DND-41 (cell line): Measurements from ENCODE around the gene SPEF1.
"Not testable (repeated sequence)": the region's sequence is repeated elsewhere in the genome, so short reads cannot be mapped to it uniquely, and the experiment has no call there.

Experiments used
- ATAC-seq: fragments of 200-7000 bp; cut with Tn5 transposase; 3 replicates; pipeline ENCODE4 v1.9.1; 2021; ENCODE audit warnings: low read depth; ENCODE audit not compliant: insufficient read depth
- DNase-seq: peaks from one replicate; pipeline ENCODE4 v3.0.0-alpha.2; 2020
- H2AFZ ChIP-seq: 2 replicates; pipeline ENCODE4 v1.6.0; 2012; ENCODE audit warnings: low read depth, low read length
- H3K27ac ChIP-seq: 2 replicates; pipeline ENCODE4 v1.5.1; 2012; ENCODE audit warnings: low read length, inconsistent platforms
- H3K27me3 ChIP-seq: fragments of 200-600 bp; sonication (generic); 2 replicates; pipeline ENCODE4 v1.6.0; 2012; ENCODE audit warnings: low read length, mild to moderate bottlenecking, inconsistent platforms; ENCODE audit not compliant: insufficient read depth, poor library complexity
- H3K36me3 ChIP-seq: 2 replicates; pipeline ENCODE4 v1.5.1; 2012; ENCODE audit warnings: low read length, inconsistent platforms; ENCODE audit not compliant: insufficient read depth
- H3K4me1 ChIP-seq: 2 replicates; pipeline ENCODE4 v1.5.1; 2012; ENCODE audit warnings: mild to moderate bottlenecking, low read length; ENCODE audit not compliant: insufficient read depth
- H3K4me2 ChIP-seq: 2 replicates; pipeline ENCODE4 v1.6.0; 2012; ENCODE audit warnings: mild to moderate bottlenecking, moderate library complexity, low read length, inconsistent platforms; ENCODE audit not compliant: insufficient read depth
- H3K4me3 ChIP-seq, 2 experiments: fragments of 200-600 bp in 1 of 2; shearing (Covaris generic) in 1 of 2; 2 replicates each; pipeline ENCODE4 v1.5.1; 2012 to 2016; ENCODE audit warnings: inconsistent platforms in 2 of 2, low read length in 2 of 2, mild to moderate bottlenecking in 2 of 2, low read depth in 1 of 2, moderate library complexity in 1 of 2
- H3K79me2 ChIP-seq: 2 replicates; pipeline ENCODE4 v1.6.0; 2012; ENCODE audit warnings: low read length, inconsistent platforms; ENCODE audit not compliant: insufficient read depth
- H3K9ac ChIP-seq: 2 replicates; pipeline ENCODE4 v1.6.0; 2012; ENCODE audit warnings: low read depth, mild to moderate bottlenecking, inconsistent platforms, low read length, moderate library complexity
- H3K9me3 ChIP-seq: 2 replicates; pipeline ENCODE4 v1.5.1; 2012; ENCODE audit warnings: low read length, moderate library complexity, mild to moderate bottlenecking, inconsistent platforms; ENCODE audit not compliant: insufficient read depth, severe bottlenecking
- H4K20me1 ChIP-seq: 2 replicates; pipeline ENCODE4 v1.6.0; 2012; ENCODE audit warnings: low read length; ENCODE audit not compliant: insufficient read depth
- CTCF ChIP-seq: IDR thresholded peaks from 2 replicates; pipeline ENCODE4 v1.5.1; 2012; ENCODE audit warnings: borderline replicate concordance, low read length, moderate library complexity, mild to moderate bottlenecking; ENCODE audit not compliant: poor library complexity, severe bottlenecking; ENCODE audit errors: extremely low read depth
- EZH2 ChIP-seq: IDR thresholded peaks from 3 replicates; pipeline ENCODE4 v1.6.1; 2012; ENCODE audit warnings: borderline replicate concordance, low read depth, mild to moderate bottlenecking, moderate library complexity, low read length, inconsistent platforms; ENCODE audit not compliant: severe bottlenecking

The SPEF1 gene

DNA sequence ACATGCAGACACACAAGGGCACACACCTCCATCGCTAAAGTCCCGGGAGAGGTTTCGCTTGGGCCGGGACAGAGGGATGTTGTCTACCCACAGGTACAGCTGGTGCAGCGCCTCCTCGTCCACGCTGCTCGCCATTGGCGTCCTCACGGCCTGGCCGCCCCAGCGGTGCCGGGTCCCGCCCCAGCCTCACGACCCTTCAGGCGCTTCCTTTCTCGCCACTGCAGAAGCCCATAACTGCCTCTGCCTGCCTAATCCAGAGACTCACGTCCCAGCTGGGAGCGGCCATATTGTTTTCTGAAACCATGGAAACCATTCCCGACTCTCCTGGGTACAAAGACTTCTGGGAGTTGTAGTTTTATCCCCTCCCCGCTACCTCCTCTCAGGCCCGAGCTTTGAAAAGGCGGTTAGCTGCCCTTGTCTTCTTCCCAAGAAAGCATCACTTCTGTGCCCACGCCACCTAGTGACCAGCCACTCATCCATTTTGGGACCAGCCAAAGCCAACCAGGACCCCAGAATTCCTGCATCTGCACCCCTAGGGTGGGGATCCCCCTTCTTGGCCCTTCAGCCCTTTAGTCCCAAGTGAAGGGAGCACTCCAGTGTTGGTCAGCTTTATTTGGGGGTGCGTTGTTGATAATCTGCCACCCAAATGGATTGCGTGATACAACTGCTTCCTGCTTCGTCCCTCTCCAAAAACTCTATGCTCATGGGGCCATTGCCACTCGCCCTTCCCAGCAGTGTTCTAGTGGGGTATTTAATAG, at the start of gene SPEF1:
Gene SPEF1 (minus strand): TSS at position 296 of the 758 bp plus-strand sequence. CDS start 161 bp downstream, at position 135.
- Histone ChIP-seq H3K4me1 (peaks cover 34% of the 10 kb centered on the region), H3K9ac (no peak within 1 kb of the TSS), H3K9me3 (no peaks in the 10 kb centered on the region), H4K20me1 (peaks cover 45% of the 10 kb centered on the region), H3K4me3 (no peak within 1 kb of the TSS), H3K4me2 (peak within 1 kb of the TSS; percentile 15; the same call in 1 of the 2 replicates), H3K27ac (no peak within 1 kb of the TSS), H2AFZ (no peak within 1 kb of the TSS), H3K27me3 (no peaks in the 10 kb centered on the region), H3K36me3 (peaks cover 22% of the 10 kb centered on the region), H3K79me2 (peaks cover 23% of the 10 kb centered on the region)
- TF ChIP-seq CTCF, result peak; percentile 28
- TF ChIP-seq EZH2, result no peak
- ATAC-seq, result peak; percentile 72
- DNase-seq, result peak; percentile 61

DNA sequence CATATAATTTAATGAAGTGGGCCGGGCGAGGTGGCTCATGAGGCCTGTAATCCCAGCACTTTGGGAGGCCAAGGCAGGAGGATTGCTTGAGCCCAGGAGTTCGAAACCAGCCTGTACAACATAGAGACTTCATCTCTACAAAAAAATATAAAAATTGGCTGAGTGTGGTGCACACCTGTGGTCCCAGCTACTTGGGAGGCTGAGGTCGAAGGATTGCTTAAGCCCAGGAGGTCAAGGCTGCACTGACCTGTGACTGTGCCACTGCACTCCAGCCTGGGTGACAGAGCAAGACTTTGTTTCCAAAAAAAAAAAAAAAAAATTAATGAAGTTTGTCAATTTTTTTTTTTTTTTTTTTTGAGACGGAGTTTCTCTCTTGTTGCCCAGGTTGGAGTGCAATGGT, 48.6 kb upstream of the SPEF1 start:
- not testable (repeated sequence) for H3K27me3 ChIP-seq, H3K9ac ChIP-seq, DNase-seq, H4K20me1 ChIP-seq, H3K4me2 ChIP-seq, ATAC-seq, H3K9me3 ChIP-seq, H3K4me1 ChIP-seq, H3K4me3 ChIP-seq, H2AFZ ChIP-seq, H3K27ac ChIP-seq, H3K79me2 ChIP-seq
- H3K36me3 ChIP-seq, result peaks cover 20% of the 10 kb centered on the region

DNA sequence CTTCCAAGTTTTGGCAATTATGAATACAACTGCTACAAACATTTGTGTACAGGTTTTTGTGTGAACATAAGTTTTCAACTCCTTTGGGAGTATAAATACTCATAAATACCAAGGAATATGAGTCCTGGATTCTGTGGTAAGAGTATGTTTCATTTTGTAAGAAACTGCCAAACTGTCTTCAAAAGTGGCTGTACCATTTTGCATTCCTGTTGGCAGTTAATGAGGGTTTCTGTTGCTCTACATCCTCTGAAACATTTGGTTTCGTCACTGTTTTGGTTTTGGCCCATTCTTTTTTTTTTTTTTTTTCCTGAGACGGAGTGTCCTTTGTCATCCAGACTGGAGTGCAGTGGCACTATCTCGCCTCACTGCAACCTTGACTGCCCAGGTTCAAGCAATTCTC, 47.5 kb upstream of the SPEF1 start:
- Histone ChIP-seq H3K27me3 (no peaks in the 10 kb centered on the region), H3K9me3 (no peaks in the 10 kb centered on the region), H3K79me2 (no peaks in the 10 kb centered on the region), H3K4me3 (no peak overlapping the region), H2AFZ (no peak overlapping the region), H3K36me3 (peaks cover 31% of the 10 kb centered on the region), H3K4me2 (no peak overlapping the region), H3K9ac (no peak overlapping the region), H4K20me1 (no peaks in the 10 kb centered on the region), H3K27ac (no peak overlapping the region), H3K4me1 (no peaks in the 10 kb centered on the region)
- TF ChIP-seq EZH2 (no peak), CTCF (no peak)
- no peak for ATAC-seq
- no peak for DNase-seq

- Histone ChIP-seq H2AFZ (no peak overlapping the region), H3K4me2 (no peak overlapping the region), H3K9ac (no peak overlapping the region), H3K4me1 (peaks cover 7% of the 10 kb centered on the region), H3K9me3 (no peaks in the 10 kb centered on the region), H3K27me3 (no peaks in the 10 kb centered on the region), H3K27ac (no peak overlapping the region), H4K20me1 (no peaks in the 10 kb centered on the region), H3K79me2 (peaks cover 7% of the 10 kb centered on the region), H3K36me3 (peaks cover 48% of the 10 kb centered on the region), H3K4me3 (no peak overlapping the region)
- DNase-seq (no peak), ATAC-seq (no peak)
- TF ChIP-seq EZH2 (no peak), CTCF (no peak)
Observed at GRCh38 chr20:3826420-3826819, 45.2 kb upstream of the SPEF1 start.
